HL-60 (cell line): Measurements from ENCODE around the gene SOCS7.

Experiments used
- TF ChIP-seq, protein P1 (sequence below): IDR thresholded peaks from 2 replicates; pipeline ENCODE4 v1.6.1; 2012; ENCODE audit warnings: low read depth; ENCODE audit not compliant: insufficient replicate concordance
- TF ChIP-seq, protein P2 (sequence below): IDR thresholded peaks from one replicate; pipeline ENCODE4 v1.5.1; 2011; ENCODE audit warnings: low read length, control low read depth, inconsistent platforms; ENCODE audit not compliant: insufficient read depth

DNA sequence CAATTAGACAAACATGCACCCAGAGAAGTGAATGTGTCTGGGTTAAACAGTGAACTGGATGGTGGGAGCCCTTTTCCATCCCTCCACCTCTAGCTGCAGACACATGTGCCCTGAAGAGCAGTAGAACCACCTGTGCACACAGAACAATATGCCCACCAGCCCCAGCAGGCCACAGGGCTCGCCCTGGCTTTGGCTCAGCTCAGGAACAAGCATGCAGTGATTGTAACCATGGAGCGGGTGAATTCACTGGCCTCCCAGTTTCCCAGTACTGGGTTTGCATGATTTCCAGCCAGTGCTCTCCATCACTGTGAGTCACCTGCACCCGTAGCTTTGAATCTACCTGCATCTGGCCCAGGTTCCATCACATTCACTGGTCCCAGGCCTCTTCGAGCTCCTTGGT is 13.1 kb upstream of the SOCS7 start:
- TF ChIP-seq, protein P1, sequence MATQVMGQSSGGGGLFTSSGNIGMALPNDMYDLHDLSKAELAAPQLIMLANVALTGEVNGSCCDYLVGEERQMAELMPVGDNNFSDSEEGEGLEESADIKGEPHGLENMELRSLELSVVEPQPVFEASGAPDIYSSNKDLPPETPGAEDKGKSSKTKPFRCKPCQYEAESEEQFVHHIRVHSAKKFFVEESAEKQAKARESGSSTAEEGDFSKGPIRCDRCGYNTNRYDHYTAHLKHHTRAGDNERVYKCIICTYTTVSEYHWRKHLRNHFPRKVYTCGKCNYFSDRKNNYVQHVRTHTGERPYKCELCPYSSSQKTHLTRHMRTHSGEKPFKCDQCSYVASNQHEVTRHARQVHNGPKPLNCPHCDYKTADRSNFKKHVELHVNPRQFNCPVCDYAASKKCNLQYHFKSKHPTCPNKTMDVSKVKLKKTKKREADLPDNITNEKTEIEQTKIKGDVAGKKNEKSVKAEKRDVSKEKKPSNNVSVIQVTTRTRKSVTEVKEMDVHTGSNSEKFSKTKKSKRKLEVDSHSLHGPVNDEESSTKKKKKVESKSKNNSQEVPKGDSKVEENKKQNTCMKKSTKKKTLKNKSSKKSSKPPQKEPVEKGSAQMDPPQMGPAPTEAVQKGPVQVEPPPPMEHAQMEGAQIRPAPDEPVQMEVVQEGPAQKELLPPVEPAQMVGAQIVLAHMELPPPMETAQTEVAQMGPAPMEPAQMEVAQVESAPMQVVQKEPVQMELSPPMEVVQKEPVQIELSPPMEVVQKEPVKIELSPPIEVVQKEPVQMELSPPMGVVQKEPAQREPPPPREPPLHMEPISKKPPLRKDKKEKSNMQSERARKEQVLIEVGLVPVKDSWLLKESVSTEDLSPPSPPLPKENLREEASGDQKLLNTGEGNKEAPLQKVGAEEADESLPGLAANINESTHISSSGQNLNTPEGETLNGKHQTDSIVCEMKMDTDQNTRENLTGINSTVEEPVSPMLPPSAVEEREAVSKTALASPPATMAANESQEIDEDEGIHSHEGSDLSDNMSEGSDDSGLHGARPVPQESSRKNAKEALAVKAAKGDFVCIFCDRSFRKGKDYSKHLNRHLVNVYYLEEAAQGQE, result no peak
- TF ChIP-seq, protein P2, sequence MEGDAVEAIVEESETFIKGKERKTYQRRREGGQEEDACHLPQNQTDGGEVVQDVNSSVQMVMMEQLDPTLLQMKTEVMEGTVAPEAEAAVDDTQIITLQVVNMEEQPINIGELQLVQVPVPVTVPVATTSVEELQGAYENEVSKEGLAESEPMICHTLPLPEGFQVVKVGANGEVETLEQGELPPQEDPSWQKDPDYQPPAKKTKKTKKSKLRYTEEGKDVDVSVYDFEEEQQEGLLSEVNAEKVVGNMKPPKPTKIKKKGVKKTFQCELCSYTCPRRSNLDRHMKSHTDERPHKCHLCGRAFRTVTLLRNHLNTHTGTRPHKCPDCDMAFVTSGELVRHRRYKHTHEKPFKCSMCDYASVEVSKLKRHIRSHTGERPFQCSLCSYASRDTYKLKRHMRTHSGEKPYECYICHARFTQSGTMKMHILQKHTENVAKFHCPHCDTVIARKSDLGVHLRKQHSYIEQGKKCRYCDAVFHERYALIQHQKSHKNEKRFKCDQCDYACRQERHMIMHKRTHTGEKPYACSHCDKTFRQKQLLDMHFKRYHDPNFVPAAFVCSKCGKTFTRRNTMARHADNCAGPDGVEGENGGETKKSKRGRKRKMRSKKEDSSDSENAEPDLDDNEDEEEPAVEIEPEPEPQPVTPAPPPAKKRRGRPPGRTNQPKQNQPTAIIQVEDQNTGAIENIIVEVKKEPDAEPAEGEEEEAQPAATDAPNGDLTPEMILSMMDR, result no peak
